ENCODE data around the gene DVL1.
A peak's percentile ranks its signal among the peaks of the same experiment; 100 is the strongest.
"Not testable (repeated sequence)": the region's sequence is repeated elsewhere in the genome, so short reads cannot be mapped to it uniquely, and the experiment has no call there.

The DVL1 gene

DNA sequence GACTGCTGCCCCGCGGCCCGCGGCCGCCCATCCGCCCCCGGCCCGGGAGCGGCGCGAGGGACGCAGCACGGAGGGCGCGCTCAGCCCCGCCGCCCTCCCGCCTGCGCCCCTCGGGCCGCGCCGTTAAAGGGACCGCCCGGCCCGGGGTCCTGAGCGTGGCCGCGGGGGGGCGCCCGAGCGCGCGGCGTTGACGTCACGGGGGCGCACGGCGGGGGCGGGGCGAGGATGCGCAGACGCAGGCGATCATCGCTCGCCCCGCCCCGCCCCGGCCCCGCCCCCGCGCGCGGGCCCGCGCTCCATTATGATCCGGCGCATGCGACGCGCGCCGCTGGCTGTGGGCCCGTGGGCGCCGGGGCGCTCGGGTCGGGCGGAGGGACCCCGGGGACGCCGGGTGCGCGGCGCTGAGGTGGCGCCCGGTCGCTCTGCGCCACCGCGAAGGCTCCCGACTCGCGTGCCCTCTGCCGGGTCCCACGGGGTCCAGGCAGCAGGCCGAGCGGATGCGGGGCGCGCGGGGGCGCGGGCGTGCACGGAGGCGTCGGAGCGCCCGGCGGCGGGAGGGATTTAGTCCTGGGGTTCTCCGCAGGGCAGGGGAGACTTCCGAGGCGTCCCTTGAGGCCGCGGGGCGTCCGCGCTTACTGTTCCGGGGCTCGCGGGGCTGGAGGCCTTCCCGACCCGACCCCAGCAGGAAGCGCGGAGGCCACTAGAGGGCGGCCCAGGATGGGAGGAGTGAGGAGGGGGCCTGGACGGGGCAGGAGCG, at the start of gene DVL1:
TSS of gene DVL1 (minus strand) at position 163 of the 757 bp plus-strand sequence. CDS start 353 bp downstream, outside the sequence.
- no peak within 1 kb of the TSS for H3K27ac Mint-ChIP-seq
- peaks cover 17% of the 10 kb centered on the region for H3K4me1 Mint-ChIP-seq (ENCODE audit: low read depth)
- H3K9me3 Mint-ChIP-seq (ENCODE audit: low read depth): no peaks in the 10 kb centered on the region
- H3K27me3 Mint-ChIP-seq: peaks cover 2% of the 10 kb centered on the region
- H3K4me3 Mint-ChIP-seq: peak within 1 kb of the TSS; percentile 79
- H3K36me3 Mint-ChIP-seq: no peaks in the 10 kb centered on the region

- Mint-ChIP-seq H3K4me3 (peak overlapping the region; percentile 96), H3K9me3 (ENCODE audit: low read depth) (no peaks in the 10 kb centered on the region), H3K27me3 (no peaks in the 10 kb centered on the region), H3K4me1 (ENCODE audit: low read depth) (peaks cover 47% of the 10 kb centered on the region), H3K27ac (peak overlapping the region; percentile 90), H3K36me3 (peaks cover 5% of the 10 kb centered on the region)
Measured at GRCh38 chr1:1398677-1399186, 49.5 kb upstream of the DVL1 start.

DNA sequence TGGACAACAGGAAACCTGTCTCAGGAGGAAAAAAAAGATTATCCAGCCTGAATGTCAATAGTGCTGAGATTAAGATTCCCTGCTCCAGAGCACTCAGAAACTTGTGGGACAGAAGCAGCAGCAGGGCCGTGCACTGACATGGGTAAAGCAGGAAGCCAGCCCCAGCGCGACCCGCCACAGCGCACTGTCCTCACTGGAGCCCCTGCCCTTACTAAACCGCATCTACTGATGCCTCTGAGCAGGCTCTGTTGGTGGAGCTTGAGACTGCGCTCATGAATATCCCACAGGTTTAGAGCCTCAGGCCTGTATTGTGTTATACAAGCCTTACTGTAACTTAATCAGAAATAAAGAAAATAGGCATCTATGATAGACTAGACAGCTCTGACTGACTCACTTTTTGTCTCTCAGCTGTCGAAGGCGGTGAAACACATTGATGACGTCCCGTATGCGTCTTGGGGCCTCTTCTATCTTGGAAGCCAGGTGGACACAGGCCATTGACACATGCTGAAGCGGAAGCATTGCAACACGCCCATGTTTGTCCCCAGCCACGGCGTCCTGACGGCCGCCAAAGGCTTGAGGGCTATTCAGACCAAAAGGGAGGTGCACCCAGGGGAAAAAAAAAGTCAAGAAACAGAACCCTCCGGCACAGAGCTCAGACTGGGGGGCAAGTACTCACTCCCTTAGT, 48.8 kb upstream of the DVL1 start:
- Mint-ChIP-seq H3K36me3 (no peaks in the 10 kb centered on the region), H3K27me3 (no peaks in the 10 kb centered on the region), H3K9me3 (ENCODE audit: low read depth) (no peaks in the 10 kb centered on the region), H3K4me1 (ENCODE audit: low read depth) (peaks cover 42% of the 10 kb centered on the region), H3K27ac (peak overlapping the region; percentile 90), H3K4me3 (peak overlapping the region; percentile 96)

- Mint-ChIP-seq H3K4me1 (ENCODE audit: low read depth) (peaks cover 26% of the 10 kb centered on the region), H3K27me3 (no peaks in the 10 kb centered on the region), H3K27ac (peak overlapping the region; percentile 42), H3K36me3 (peaks cover 3% of the 10 kb centered on the region), H3K9me3 (ENCODE audit: low read depth) (no peaks in the 10 kb centered on the region), H3K4me3 (peak overlapping the region; percentile 44)
Measured at GRCh38 chr1:1395166-1395565, 45.9 kb upstream of the DVL1 start.

DNA sequence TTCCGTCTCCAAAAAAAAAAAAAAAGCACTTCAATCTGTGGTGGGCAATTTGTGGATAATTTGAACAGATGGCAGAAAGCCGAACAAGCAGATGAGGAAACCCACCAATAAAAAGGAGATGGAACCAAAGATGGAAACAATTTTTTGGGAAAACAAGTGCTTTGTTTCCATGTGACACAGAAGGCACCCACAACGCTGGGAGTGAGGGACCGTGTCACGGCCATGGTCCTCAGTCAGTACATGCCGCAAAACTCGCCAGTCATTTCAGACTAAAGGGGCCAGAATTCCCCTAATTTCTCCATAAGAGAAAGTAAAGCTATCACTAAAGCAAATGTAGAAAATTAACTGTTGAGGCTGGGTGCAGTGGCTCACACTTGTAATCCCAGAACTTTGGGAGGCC, 44.9 kb upstream of the DVL1 start:
- Mint-ChIP-seq H3K27me3 (no peaks in the 10 kb centered on the region), H3K27ac (no peak overlapping the region), H3K4me3 (no peak overlapping the region), H3K9me3 (ENCODE audit: low read depth) (no peaks in the 10 kb centered on the region), H3K36me3 (peaks cover 3% of the 10 kb centered on the region), H3K4me1 (ENCODE audit: low read depth) (peaks cover 22% of the 10 kb centered on the region)

GRCh38 chr1:1393428-1393827, 44.2 kb upstream of the DVL1 start:
- no peaks in the 10 kb centered on the region for H3K27me3 Mint-ChIP-seq
- H3K36me3 Mint-ChIP-seq: peaks cover 3% of the 10 kb centered on the region
- no peaks in the 10 kb centered on the region for H3K9me3 Mint-ChIP-seq (ENCODE audit: low read depth)
- peak overlapping the region; percentile 34 for H3K27ac Mint-ChIP-seq
- peaks cover 22% of the 10 kb centered on the region for H3K4me1 Mint-ChIP-seq (ENCODE audit: low read depth)
- H3K4me3 Mint-ChIP-seq: no peak overlapping the region

- Mint-ChIP-seq H3K36me3 (peaks cover 3% of the 10 kb centered on the region), H3K27ac (peak overlapping the region; percentile 34), H3K27me3 (no peaks in the 10 kb centered on the region), H3K9me3 (ENCODE audit: low read depth) (no peaks in the 10 kb centered on the region), H3K4me3 (no peak overlapping the region), H3K4me1 (ENCODE audit: low read depth) (peaks cover 18% of the 10 kb centered on the region)
Measured at GRCh38 chr1:1393014-1393413, 43.8 kb upstream of the DVL1 start.

GRCh38 chr1:1391225-1391624, 42.0 kb upstream of the DVL1 start:
- peak overlapping the region; percentile 54 for H3K27ac Mint-ChIP-seq
- H3K36me3 Mint-ChIP-seq: peaks cover 6% of the 10 kb centered on the region
- H3K4me1 Mint-ChIP-seq (ENCODE audit: low read depth): peaks cover 13% of the 10 kb centered on the region

DNA sequence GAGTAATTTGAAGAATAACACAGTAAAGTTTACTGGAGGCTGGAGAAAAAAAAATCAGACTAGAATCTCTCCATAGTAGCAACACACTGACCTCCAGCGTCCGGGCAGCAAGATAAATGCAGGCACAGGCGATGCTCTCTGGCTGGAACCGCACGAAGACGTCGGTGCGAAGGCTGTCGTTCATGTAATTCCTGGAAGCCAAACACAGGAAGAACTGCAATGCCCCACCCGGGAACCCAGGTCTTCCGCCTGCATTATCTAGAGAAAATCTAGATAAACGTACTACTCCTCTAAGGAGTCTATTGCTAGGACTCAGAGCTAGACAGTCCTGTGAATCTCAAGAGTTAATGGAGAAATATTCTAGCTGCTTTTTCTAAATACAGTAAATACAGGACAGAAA, 41.5 kb upstream of the DVL1 start:
- Mint-ChIP-seq H3K4me1 (ENCODE audit: low read depth) (peaks cover 12% of the 10 kb centered on the region), H3K27ac (no peak overlapping the region), H3K27me3 (no peaks in the 10 kb centered on the region), H3K4me3 (no peak overlapping the region), H3K36me3 (peaks cover 6% of the 10 kb centered on the region), H3K9me3 (ENCODE audit: low read depth) (no peaks in the 10 kb centered on the region)

More at GRCh38 chr1:1391225-1391624, 42.0 kb upstream of the DVL1 start:
- no peaks in the 10 kb centered on the region for H3K9me3 Mint-ChIP-seq (ENCODE audit: low read depth)
- no peaks in the 10 kb centered on the region for H3K27me3 Mint-ChIP-seq
- no peak overlapping the region for H3K4me3 Mint-ChIP-seq

- H3K4me1 Mint-ChIP-seq (ENCODE audit: low read depth): peaks cover 2% of the 10 kb centered on the region
- H3K27me3 Mint-ChIP-seq: no peaks in the 10 kb centered on the region
- H3K27ac Mint-ChIP-seq: no peak overlapping the region
- H3K4me3 Mint-ChIP-seq: no peak overlapping the region
- peaks cover 6% of the 10 kb centered on the region for H3K36me3 Mint-ChIP-seq
- H3K9me3 Mint-ChIP-seq (ENCODE audit: low read depth): no peaks in the 10 kb centered on the region
Measured at GRCh38 chr1:1388078-1388472, 38.9 kb upstream of the DVL1 start.

- Mint-ChIP-seq H3K36me3 (peaks cover 5% of the 10 kb centered on the region), H3K27me3 (no peaks in the 10 kb centered on the region), H3K4me3 (no peak overlapping the region), H3K4me1 (ENCODE audit: low read depth) (peaks cover 3% of the 10 kb centered on the region), H3K27ac (no peak overlapping the region), H3K9me3 (ENCODE audit: low read depth) (no peaks in the 10 kb centered on the region)
Measured at GRCh38 chr1:1387098-1388077, 38.2 kb upstream of the DVL1 start.

GRCh38 chr1:1385931-1386330, 36.7 kb upstream of the DVL1 start:
- Mint-ChIP-seq H3K27me3 (no peaks in the 10 kb centered on the region), H3K36me3 (peaks cover 4% of the 10 kb centered on the region), H3K4me1 (ENCODE audit: low read depth) (peaks cover 2% of the 10 kb centered on the region), H3K4me3 (no peak overlapping the region), H3K27ac (no peak overlapping the region), H3K9me3 (ENCODE audit: low read depth) (no peaks in the 10 kb centered on the region)

DNA sequence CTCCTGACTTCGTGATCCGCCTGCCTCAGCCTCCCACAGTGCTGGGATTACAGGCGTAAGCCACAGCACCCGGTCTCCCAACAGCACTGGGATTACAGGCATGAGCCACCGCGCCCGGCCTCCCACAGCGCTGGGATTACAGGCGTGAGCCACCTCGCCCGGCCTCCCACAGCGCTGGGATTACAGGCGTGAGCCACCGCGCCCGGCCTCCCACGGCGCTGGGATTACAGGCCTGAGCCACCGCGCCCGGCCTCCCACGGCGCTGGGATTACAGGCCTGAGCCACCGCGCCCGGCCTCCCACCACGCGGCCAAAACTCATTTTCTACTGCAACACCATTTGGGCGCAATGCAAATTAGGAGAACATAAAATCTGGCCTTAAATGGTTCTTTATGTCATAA, 36.1 kb upstream of the DVL1 start:
- not testable (repeated sequence) for H3K27me3 Mint-ChIP-seq; H3K4me3 Mint-ChIP-seq; H3K36me3 Mint-ChIP-seq; H3K4me1 Mint-ChIP-seq (ENCODE audit: low read depth); H3K9me3 Mint-ChIP-seq (ENCODE audit: low read depth); H3K27ac Mint-ChIP-seq

- H3K9me3 Mint-ChIP-seq (ENCODE audit: low read depth): no peaks in the 10 kb centered on the region
- no peak overlapping the region for H3K27ac Mint-ChIP-seq
- H3K4me1 Mint-ChIP-seq (ENCODE audit: low read depth): peaks cover 2% of the 10 kb centered on the region
- no peak overlapping the region for H3K4me3 Mint-ChIP-seq
- no peaks in the 10 kb centered on the region for H3K27me3 Mint-ChIP-seq
- no peaks in the 10 kb centered on the region for H3K36me3 Mint-ChIP-seq
Measured at GRCh38 chr1:1381294-1381693, 32.1 kb upstream of the DVL1 start.
